Measurements from ENCODE around the gene HSPA5. TPM values are rescaled to one million over a fixed set of nuclear protein-coding genes. Genes with fewer than 3 reads are reported as not detected.

The HSPA5 gene
- total RNA-seq, 3 donors from 2014 or later: 91.9 to 125 (median 95.1) TPM

GRCh38 chr9:125262294-125262991 is 21.3 kb upstream of the HSPA5 start:
- no peaks in the 10 kb centered on the region for H3K9me3 ChIP-seq
- H3K4me3 ChIP-seq: peak overlapping the region; percentile 93 to 98 (median 97)
- intact Hi-C loops (cut with DNase I; ENCODE audit: low total_unique reads): no loop called here
- no peaks in the 10 kb centered on the region for H3K27me3 ChIP-seq
- TF ChIP-seq CTCF (IDR thresholded peaks at IDR 0.05) (no peak), POLR2AphosphoS5 (IDR thresholded peaks at IDR 0.05) (no peak), POLR2A (IDR thresholded peaks at IDR 0.05) (no peak)
- H3K4me1 ChIP-seq: peaks cover 0 to 8% of the 10 kb centered on the region in 2 donors
- DNase-seq (ENCODE audit: low spot score in 2 of 2): no peak
- H3K36me3 ChIP-seq: no peaks in the 10 kb centered on the region
- peak overlapping the region; percentile 90 to 93 for H3K27ac ChIP-seq

- H3K9me3 ChIP-seq: no peaks in the 10 kb centered on the region
- peak within 1 kb of the TSS; percentile 93 to 98 (median 97) for H3K4me3 ChIP-seq
- intact Hi-C loops (cut with DNase I; ENCODE audit: low total_unique reads): no loop called here
These were observed 20.6 kb upstream of the HSPA5 start, which contains the start of gene GAPVD1 for GRCh38 chr9:125261501-125262293. GAPVD1 (plus strand) TSS chr9:125261826; CDS start chr9:125298922, 37,096 bp downstream.

GRCh38 chr9:125260561-125260960 is 19.4 kb upstream of the HSPA5 start:
- intact Hi-C loops (cut with DNase I; ENCODE audit: low total_unique reads): no loop called here
- H3K27ac ChIP-seq: no peak overlapping the region
- H3K36me3 ChIP-seq: no peaks in the 10 kb centered on the region
- DNase-seq (ENCODE audit: low spot score in 2 of 2): no peak
- no peak overlapping the region for H3K4me3 ChIP-seq
- H3K27me3 ChIP-seq: no peaks in the 10 kb centered on the region
- H3K4me1 ChIP-seq: peaks cover 0 to 8% of the 10 kb centered on the region in 2 donors
- TF ChIP-seq POLR2AphosphoS5 (IDR thresholded peaks at IDR 0.05) (no peak), POLR2A (IDR thresholded peaks at IDR 0.05) (no peak), CTCF (IDR thresholded peaks at IDR 0.05) (no peak)
- H3K9me3 ChIP-seq: no peaks in the 10 kb centered on the region

More at GRCh38 chr9:125261501-125262293, 20.6 kb upstream of the HSPA5 start, which contains the start of gene GAPVD1:
- TF ChIP-seq POLR2A (IDR thresholded peaks at IDR 0.05): no peak
- TF ChIP-seq CTCF (IDR thresholded peaks at IDR 0.05): peak in 1 of 3 donors; percentile 55
- TF ChIP-seq POLR2AphosphoS5 (IDR thresholded peaks at IDR 0.05): peak; percentile 22 to 68 (median 45)
- Histone ChIP-seq H3K27ac (peak within 1 kb of the TSS; percentile 90 to 93), H3K36me3 (no peaks in the 10 kb centered on the region), H3K4me1 (peaks cover 0 to 8% of the 10 kb centered on the region in 2 donors), H3K27me3 (no peaks in the 10 kb centered on the region)
- peak; percentile 74 to 77 for DNase-seq (ENCODE audit: low spot score in 2 of 2)

GRCh38 chr9:125258832-125259534 is 17.8 kb upstream of the HSPA5 start:
- H3K27ac ChIP-seq: no peak overlapping the region
- no peaks in the 10 kb centered on the region for H3K27me3 ChIP-seq
- H3K4me1 ChIP-seq: peaks cover 0 to 8% of the 10 kb centered on the region in 2 donors
- H3K4me3 ChIP-seq: no peak overlapping the region
- no peaks in the 10 kb centered on the region for H3K9me3 ChIP-seq
- TF ChIP-seq POLR2AphosphoS5 (IDR thresholded peaks at IDR 0.05) (no peak), CTCF (IDR thresholded peaks at IDR 0.05) (no peak), POLR2A (IDR thresholded peaks at IDR 0.05) (no peak)
- intact Hi-C loops (cut with DNase I; ENCODE audit: low total_unique reads): no loop called here
- no peak for DNase-seq (ENCODE audit: low spot score in 2 of 2)
- H3K36me3 ChIP-seq: no peaks in the 10 kb centered on the region
